GM19238 (cell line): ENCODE results near the gene ACOXL.

Source experiments
- DNase-seq: peaks from one replicate; pipeline ENCODE4 v3.0.0; 2011; ENCODE audit warnings: low spot score; ENCODE audit not compliant: insufficient read length

The ACOXL gene

GRCh38 chr2:110827511-110827910, 95.1 kb downstream of the ACOXL start:
- DNase-seq, result no peak

- no peak for DNase-seq
Measured at GRCh38 chr2:110828330-110828729, 96.0 kb downstream of the ACOXL start.

- no peak for DNase-seq
Measured at GRCh38 chr2:110829413-110830146, 97.2 kb downstream of the ACOXL start.

DNA sequence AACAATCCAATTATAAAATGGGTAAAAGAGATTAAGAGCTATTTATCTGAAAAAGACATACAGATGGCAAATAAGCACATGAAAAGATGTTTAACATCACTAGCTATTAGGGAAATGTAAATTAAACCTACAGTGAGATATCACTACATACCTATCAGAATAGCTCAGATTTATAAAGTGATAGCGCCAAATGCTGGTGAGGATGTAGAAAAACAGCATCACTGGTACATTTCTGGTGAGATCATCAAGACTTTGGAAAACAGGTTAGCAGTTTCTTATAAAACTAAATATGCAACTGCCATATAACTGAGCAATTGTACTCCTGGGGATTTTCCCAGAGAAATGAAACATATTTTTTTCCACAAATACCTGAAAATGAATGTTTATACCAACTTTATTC, 100.4 kb downstream of the ACOXL start:
- no peak for DNase-seq

DNA sequence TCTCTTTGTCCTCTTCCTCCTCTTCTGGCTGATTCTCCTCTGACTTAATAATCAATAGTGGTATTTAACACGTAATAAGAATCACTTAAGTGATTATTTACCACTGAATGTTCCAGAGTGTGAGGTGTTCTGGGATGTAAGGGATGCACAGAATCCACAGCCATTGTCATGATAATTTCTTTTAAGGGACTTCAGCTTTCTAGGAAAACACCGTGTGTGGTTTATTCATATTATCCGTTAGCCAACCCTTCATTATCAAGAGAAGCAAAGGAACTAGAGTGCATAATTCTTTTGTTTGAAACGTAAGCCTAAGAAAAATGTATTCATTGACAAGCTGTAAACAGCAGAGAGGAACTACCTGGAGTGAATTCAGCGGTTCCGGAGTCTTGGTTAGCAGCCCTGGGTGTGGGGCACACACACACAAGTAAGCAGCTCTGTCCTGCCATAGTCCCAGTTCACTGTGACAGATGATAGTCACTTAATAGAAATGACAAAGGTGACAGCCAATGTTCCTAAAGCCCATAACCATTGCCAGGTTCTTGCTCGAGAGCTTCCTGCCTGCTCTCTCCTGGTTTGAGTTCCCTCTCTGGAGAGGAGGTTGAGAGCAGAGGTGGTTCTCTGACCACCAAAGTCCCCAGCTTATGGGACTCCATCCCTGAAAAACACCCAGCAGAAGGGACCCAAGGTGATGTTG, 101.9 kb downstream of the ACOXL start:
- DNase-seq, result no peak

- DNase-seq, result no peak
Measured at GRCh38 chr2:110836671-110837070, 104.3 kb downstream of the ACOXL start.

- no peak for DNase-seq
Measured at GRCh38 chr2:110837446-110838409, 105.4 kb downstream of the ACOXL start.

GRCh38 chr2:110838657-110839384, 106.4 kb downstream of the ACOXL start:
- DNase-seq, result no peak

GRCh38 chr2:110840508-110840907, 108.1 kb downstream of the ACOXL start:
- DNase-seq, result no peak

DNA sequence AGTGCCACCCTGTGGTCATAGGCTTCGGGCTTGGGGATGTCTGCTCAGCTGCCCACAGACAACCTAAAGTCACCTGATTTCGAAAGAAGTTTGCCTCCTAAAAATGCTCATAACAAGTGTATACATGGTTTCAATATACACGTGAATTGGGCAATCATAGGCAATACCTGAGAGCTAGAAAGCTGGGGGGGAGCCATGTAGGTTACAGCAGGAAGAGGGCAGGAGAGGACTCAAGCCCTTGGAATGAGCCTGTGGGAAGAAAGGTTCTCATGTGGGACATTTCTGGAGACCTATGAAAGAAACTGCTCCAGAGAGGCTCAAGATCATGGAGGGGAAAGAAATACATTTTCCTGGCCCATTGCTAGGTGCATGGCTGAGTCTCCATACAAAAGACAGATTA, 109.7 kb downstream of the ACOXL start:
- no peak for DNase-seq

- DNase-seq, result no peak
Measured at GRCh38 chr2:110843496-110843895, 111.1 kb downstream of the ACOXL start.

DNA sequence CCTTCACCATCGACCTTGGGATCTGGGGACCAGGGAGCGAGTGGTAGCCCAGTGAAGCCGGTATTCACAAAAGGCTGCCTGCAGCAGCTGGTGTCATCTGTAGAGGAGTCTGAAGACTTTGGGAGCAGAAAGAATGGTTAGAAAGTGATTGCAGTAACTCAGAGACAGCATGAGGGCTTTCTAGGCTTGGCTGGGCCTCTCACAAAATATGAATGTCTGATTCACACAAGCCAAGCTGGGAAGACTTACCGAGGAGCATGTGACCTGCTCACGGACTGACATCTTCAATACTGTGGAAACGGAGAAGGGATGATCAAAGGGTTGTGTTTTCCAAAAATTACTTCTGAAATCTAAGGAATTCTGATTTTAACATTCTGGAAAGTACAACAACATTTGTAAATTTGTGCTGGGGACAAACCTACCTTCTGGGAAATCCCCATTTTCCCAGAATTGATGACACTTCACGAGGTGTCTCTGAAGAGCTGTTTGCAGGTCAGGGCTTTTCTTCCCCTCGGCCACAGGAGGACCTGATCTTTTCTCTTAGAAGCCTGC, 111.7 kb downstream of the ACOXL start:
- DNase-seq, result no peak

GRCh38 chr2:110847651-110848050, 115.3 kb downstream of the ACOXL start:
- DNase-seq, result no peak

DNA sequence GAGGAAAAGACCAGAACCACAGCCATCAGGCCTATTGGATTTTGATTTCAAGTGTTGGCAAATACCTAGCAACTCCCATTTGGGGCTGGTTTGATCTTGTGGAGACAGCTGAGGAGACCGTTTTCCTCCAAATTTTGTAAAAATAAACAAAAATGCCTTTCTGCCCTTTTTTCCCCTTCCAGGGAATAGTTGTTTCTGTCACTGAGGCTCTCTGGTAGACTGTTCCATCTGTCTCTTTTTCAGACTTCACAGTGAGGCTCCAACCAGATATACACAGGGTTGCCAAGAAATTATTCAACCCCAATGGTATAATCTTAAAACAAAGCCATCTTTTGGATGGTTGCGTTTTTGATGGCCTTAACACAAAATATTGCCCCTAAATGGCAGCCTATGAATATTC, 115.7 kb downstream of the ACOXL start:
- DNase-seq, result no peak

GRCh38 chr2:110848519-110849030, 116.2 kb downstream of the ACOXL start:
- no peak for DNase-seq

DNA sequence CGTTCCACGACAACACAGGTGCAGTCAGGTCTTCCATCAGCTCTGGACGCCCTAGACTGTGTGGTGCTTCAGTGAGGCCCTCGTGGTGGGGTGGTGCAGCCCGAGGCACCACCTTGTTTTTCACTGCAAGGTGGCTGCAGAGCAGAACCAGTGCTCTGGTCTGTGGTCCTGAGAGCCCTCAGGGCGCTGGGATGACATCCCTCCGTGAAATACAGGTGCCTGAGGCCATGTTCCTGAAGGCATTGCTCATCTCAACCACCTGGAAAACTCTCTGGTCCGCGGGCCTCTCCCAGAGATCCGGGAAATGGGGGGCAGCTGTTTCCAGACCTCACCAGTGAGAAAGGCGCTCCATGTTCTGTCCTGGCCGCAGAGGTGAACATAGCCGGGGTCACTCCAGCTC, 119.2 kb downstream of the ACOXL start:
- DNase-seq, result no peak

DNA sequence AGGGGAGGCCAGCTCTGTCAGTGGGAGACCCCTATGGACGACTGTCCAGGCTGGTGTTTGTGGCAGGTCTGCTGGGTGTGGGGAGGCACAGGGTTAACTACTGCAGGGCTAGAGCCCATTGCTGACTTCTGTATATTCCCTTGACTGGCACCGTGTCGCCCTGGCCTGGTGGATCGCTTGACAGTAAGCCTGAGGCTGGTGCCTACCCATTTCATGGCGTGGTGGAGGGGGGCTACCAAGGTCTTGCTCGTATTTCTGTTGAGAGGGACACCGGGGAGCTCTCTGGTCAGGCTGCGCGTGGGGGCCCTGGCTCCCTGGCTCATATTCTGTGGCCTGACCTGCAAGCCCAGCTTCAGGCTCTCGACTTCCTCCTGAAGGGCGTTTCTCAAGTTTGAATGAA, 119.7 kb downstream of the ACOXL start:
- no peak for DNase-seq

DNA sequence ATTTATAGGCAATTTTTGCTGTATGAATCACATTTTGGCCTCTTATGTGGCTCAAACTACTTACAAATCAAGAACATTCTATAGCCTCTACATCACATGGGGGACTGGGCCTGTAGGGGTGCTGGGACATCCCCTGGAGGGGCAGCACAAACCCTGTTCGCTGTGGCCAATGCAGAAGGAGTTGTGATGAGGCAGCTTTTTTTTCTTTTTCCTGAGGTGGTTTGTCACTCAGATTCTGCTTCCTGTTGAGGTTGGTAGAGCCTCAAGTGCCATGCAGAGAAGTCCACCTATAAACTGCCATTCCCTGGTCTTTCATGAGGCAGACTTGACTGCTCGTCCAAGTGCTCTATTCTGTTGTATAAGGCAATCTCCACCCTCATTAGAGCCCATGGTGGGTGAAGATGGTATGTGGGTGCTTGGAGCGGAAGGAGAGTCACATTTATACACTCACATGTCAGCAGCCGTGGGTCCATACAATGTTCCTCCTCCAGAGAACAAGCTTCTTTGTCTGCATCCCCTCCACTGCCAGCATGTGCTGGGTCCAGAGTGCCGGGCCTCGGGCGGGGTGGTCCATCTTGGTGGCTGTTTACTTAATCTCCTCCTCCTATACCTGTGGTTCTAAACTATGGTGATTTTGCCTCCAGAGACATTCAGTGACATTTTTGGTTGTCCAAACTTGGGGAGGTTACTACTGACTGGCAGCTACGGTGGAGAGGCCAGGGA, 120.3 kb downstream of the ACOXL start:
- no peak for DNase-seq

DNA sequence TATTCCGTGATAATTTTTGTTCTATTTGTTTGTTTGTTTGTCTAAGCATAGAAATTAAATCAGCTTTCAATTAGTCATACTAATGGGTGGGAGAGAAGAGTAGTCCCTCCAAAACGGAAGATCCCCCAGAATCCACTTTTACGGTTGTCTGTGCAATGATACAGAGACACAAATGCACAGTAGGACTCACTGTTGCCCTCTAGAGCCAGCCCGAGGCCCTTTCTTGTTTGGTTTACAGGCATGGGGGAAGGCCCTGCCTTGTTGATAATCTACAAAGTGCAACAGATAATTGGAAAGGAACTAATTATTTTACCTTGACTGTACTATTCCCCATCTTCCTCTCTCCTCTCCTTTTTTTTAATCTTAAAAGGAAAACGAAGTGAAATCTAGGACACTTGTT, 121.1 kb downstream of the ACOXL start:
- DNase-seq, result no peak

DNA sequence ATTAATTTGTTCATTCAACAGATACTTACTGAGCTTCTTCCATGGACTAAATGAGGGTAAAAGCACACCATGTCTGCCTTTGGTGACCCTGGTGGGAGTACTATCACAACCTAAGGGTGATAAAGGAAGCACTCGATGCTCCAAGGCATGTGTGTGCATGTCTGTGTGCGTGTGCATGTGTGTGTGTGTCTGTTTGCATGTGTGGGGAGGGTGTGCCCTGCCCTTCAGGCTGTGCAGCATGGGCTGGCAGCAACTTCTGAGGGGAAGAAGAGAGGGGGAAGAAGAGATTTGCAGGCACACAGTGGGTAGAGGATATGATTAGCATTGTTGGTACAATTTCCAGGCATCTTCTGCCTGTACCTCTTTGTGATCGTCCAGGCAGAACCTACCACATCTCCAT, 121.6 kb downstream of the ACOXL start:
- DNase-seq, result no peak
